GM10847 (cell line): ENCODE measurements around the gene LRFN3.

Source experiments
- POLR2A ChIP-seq: IDR thresholded peaks from 2 replicates; pipeline ENCODE4 v1.6.1; 2011; ENCODE audit not compliant: insufficient read length; ENCODE audit errors: extremely low read depth

Gene LRFN3

GRCh38 chr19:35993923-35994598, 57.9 kb downstream of the LRFN3 start:
- no peak for TF ChIP-seq POLR2A
